NT2/D1 (cell line): ENCODE results near the gene STX2.

Experiments
- SUZ12 ChIP-seq: IDR thresholded peaks from 2 replicates; pipeline ENCODE4 v1.6.1; 2011; ENCODE audit not compliant: insufficient read length, insufficient read depth; ENCODE audit errors: extremely low read depth
- ZNF274 ChIP-seq: IDR thresholded peaks from 2 replicates; pipeline ENCODE4 v1.6.1; 2011; ENCODE audit warnings: mild to moderate bottlenecking, low read depth, low read length

- TF ChIP-seq ZNF274 (no peak), SUZ12 (no peak)
Measured at GRCh38 chr12:130780325-130780724, 58.7 kb downstream of the STX2 start.
